ENCODE results near the gene RPS6KA2.

RPS6KA2 gene

GRCh38 chr6:166613027-166613426 is 14.0 kb downstream of the RPS6KA2 start:
- no peak for DNase-seq

- no peak for DNase-seq
These were observed 14.6 kb downstream of the RPS6KA2 start for GRCh38 chr6:166612471-166612881.

DNA sequence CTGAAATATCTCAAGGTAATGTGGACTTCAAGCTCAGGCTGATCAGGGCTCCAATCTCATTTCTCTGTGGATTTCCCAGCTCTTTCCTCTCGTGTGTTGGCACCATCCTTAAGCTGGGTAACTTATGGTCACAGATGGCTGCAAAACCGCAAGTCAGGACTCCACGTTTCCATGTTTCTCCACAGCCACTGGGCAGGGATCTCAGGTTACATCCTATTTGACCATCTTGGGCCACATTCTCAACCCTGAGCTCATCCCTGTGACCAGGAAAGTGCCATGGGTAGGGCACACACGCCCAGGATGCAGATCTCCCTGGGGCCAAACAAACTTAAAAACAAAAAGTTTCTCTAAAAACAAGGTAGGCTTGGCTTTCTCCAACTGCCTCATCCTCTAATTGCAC is 15.4 kb downstream of the RPS6KA2 start:
- no peak for DNase-seq

DNA sequence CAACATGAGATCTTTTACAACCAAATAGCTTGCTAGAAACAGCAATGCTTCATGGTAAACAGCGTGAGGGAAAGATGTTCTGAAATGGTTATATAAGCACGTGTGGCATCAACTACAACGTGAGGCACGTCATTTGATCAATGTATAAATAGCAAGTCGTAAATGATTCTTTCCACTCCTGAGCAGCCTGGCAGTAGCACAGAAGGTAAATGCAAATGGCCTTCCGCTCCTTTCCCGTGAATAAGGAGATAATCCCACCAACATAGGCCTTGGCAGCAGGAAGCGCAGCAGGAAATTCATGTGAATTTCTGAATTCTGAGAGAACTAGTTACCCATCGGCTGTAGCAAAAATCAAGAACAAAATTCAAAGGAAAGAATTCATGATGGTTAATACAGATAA is 17.0 kb downstream of the RPS6KA2 start:
- DNase-seq, result no peak

- no peak for DNase-seq
These were observed 18.3 kb downstream of the RPS6KA2 start for GRCh38 chr6:166608774-166609173.

- DNase-seq, result no peak
These were observed 21.3 kb downstream of the RPS6KA2 start for GRCh38 chr6:166605752-166606151.

DNA sequence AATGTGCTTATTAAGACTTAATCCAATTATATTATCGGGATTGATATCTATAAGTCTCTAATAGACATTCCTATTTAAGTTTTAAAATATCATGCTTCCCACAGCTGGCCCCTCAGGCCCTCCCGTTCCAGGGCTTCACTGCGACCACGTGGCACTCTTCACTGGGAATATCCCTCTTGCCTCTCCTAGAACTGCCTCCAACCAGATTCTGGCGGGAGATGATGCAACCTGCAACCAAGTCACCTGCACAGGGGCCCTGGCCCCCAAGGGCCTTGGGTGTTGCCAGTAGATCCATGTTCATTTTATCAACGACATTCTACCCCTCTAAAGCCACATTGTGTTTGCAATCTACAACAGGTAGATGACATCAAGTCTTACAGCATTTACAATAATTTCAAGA is 22.1 kb downstream of the RPS6KA2 start:
- DNase-seq, result no peak

- no peak for DNase-seq
These were observed 22.7 kb downstream of the RPS6KA2 start for GRCh38 chr6:166604328-166604727.

GRCh38 chr6:166603043-166603690 is 23.9 kb downstream of the RPS6KA2 start:
- no peak for DNase-seq

- no peak for DNase-seq
These were observed 25.1 kb downstream of the RPS6KA2 start for GRCh38 chr6:166601956-166602355.

- DNase-seq, result no peak
These were observed 26.1 kb downstream of the RPS6KA2 start for GRCh38 chr6:166600931-166601330.

DNA sequence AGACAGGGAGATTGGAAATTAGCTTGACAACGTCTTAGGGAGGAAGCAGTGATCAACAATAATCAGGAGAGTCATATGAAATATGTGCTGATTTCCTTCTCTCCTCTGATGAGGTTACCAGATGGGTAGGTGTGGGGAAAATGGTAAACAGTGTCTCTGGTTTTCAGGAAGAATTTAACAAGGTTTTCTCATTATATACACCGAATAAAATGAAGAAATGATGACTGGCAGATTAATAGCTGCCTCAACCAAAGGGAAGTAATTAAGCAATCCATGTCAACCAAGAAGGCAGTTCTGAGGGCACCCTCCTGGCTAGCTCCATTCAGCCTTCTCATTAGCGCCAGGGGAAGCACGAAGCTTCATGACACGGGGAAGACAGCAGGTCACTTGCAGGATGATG is 27.8 kb downstream of the RPS6KA2 start:
- no peak for DNase-seq

DNA sequence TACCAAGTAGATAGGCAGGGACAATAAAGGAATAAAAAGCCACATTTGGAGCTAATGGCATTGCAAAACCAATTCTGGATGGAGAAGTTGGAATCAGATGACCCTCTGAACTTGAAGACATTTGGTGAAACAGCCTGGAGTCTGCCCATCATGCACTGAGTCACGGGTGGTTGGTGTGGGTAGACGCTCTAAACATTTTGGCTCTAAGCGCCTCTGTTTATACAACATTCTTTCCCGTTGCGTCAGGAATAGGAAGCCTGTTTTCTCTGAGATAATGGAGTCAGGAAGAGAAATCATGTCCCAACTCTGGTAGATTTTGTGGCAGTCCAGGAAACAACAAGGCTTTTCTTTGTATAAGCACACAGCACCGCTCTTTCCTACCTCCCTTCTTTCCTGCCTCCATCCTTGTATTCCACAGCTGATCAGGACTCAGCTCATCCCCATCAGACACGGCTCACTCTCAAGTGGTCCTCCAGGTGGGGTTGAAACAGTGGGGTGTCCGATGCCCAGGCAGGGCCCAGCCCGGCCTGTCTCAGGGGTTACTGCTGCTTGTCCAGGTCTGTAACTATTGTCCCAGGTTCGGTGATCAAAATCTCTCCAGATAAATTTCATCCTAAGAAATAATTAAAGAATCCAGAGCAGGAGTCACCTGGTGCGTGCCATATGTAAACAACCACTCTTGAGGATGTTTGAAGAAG is 28.5 kb downstream of the RPS6KA2 start:
- no peak for DNase-seq

DNA sequence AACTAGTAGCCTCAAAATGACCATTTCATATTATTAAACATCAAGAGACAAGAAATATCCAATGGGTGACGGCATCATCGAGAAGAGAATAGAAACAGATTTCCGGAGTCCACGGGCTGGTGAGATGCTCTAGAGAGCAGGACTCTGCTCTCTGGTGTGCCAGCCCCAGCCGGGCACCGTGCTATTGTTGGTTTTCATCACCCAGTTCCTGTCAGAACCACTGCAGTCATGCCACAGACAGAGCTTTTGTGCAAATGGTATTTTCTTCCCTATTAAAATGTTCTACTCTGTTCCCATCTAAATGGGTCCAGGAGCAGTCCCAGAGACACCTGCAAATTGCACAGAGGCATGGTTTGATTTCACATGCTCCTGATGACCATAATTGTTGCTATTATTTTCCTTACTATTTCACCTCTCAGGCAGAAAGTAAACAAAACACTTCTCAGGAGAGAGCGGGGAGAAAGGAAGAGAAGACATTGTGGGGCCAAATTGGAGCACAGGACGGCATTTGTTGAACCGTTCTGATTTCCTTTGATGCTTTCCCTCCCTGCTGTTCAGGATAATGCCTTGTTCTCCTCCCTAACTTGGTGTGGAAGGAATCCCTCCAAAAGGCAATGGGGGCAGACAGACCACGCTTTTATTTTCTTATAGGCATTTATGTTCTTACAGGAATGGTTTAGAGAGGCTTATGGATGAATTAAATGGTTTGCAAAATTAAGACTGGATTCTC is 29.2 kb downstream of the RPS6KA2 start:
- no peak for DNase-seq

GRCh38 chr6:166596776-166597507 is 30.1 kb downstream of the RPS6KA2 start:
- DNase-seq, result no peak

DNA sequence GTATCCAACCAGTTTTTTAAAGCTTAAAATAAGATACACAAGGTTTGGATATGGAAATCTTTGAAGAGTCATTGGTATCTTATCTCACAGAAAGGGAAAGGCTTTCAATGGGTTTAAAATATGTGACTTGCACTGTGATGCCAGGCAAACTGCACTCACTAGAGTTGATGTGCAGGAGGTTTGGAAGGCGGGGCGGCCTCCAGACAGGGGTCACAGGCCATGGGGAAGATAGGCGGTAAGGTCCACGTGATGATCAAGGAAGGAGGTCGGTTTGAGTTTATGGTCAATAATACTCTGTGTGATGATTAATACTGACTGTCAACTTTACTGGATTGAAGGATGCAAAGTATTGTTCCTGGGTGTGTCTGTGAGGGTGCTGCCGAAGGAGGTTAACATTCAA is 31.1 kb downstream of the RPS6KA2 start:
- DNase-seq, result no peak

GRCh38 chr6:166595061-166595780 is 31.8 kb downstream of the RPS6KA2 start:
- no peak for DNase-seq

GRCh38 chr6:166592821-166593220 is 34.2 kb downstream of the RPS6KA2 start:
- DNase-seq, result no peak

GRCh38 chr6:166591961-166592520 is 35.0 kb downstream of the RPS6KA2 start:
- no peak for DNase-seq

DNA sequence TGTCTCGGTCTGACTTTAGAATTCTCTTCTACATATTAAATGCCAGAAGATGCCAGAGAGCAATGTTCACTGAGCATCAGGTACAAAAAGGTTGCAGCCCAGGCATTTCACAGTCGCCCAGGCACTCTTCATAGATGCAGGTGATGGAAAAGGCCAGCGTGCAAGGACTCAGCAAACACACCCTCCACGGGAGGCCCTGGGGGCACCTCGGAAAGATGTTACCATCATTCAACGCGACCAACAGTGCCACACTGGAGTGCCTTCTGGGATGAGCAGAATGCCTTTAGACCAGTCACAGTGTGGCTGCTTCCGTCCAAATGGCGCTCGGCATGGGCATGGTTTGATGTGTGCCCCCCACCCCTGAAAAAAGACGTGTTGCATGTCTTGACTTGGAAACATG is 36.0 kb downstream of the RPS6KA2 start:
- no peak for DNase-seq

DNA sequence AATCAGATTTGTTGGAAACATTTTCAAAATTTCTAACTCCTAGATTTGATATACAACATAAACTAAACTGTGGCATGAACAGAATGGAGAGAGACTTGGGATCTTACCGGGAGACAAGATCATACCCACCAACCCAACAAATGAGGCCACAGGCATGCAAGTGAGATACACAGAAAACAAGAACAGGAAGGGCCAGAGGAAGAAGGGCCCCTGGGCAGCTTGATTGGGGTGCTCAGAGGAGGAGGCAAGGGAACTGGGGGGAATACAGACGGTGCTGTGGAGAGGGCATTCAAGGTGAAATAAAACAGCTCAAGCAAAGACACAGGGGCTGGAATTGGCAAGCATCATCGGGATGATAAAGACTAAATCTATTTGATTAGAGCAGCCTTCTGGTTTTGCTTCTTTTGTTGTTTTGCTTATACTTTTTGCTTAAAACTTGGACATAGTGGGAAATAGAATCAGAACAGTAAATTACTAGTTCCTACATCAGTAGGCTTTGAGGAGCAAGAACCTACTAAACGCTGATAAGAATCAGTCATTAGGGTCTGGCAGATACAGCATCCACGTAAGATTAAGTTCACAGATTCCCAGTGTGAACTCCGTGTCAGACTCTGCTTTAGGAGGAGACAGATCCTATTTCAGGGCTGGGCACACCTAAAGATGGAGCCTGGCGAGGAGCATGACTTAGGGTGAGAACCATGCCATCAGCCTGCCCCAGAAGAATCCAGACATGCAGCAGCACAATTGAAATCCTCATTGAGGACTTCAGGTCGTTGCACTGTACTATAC is 37.1 kb downstream of the RPS6KA2 start:
- DNase-seq, result no peak

- no peak for DNase-seq
These were observed 37.7 kb downstream of the RPS6KA2 start for GRCh38 chr6:166589337-166589731.

Measured in stimulated activated CD4-positive, alpha-beta T cell treated with anti-CD3 and anti-CD28 coated beads, Interleukin-2, amount 100 ng/mL, for 24 hours (primary cell).